Keratinocyte (primary cell): ENCODE results near the gene FLII. TPM values are rescaled to one million over a fixed set of nuclear protein-coding genes. Genes with fewer than 3 reads are reported as not detected.

Experiments used
- DNase-seq: peaks from one replicate; pipeline ENCODE4 v3.0.0-alpha.2; 2011; ENCODE audit warnings: low read depth, missing footprints, low spot score
- FAIRE-seq: peaks from 2 replicates; lab custom pipeline; 2011; peaks lifted over from hg19 to GRCh38; lab: Jason Lieb, UNC
- H2AFZ ChIP-seq: 2 replicates; pipeline ENCODE4 v1.6.0; 2012; ENCODE audit warnings: low read length, control low read depth, inconsistent platforms; ENCODE audit not compliant: control insufficient read depth
- H3K27ac ChIP-seq: 2 replicates; pipeline ENCODE4 v1.5.1; 2011; ENCODE audit warnings: low read length; ENCODE audit not compliant: control insufficient read depth, insufficient read depth
- H3K27me3 ChIP-seq: 3 replicates; pipeline ENCODE4 v1.6.0; 2011; ENCODE audit warnings: low read length; ENCODE audit not compliant: control insufficient read depth, insufficient read depth; ENCODE audit errors: extremely low read depth
- H3K36me3 ChIP-seq, 2 experiments: 2 replicates in 1 of 2; 3 replicates in 1 of 2; pipeline ENCODE4 v1.5.1; 2011; ENCODE audit warnings: low read length in 2 of 2, mild to moderate bottlenecking in 1 of 2; ENCODE audit not compliant: control insufficient read depth in 2 of 2, insufficient read depth in 2 of 2; ENCODE audit errors: extremely low read depth in 1 of 2
- H3K4me1 ChIP-seq: 3 replicates; pipeline ENCODE4 v1.5.1; 2011; ENCODE audit warnings: low read length; ENCODE audit not compliant: control insufficient read depth, insufficient read depth; ENCODE audit errors: extremely low read depth
- H3K4me2 ChIP-seq: 3 replicates; pipeline ENCODE4 v1.6.0; 2011; ENCODE audit warnings: low read depth, low read length; ENCODE audit not compliant: control insufficient read depth, insufficient read depth; ENCODE audit errors: extremely low read depth
- H3K4me3 ChIP-seq, 3 experiments: fragments of 200-600 bp in 1 of 3; sonication (generic) in 1 of 3; 2 replicates in 2 of 3; 3 replicates in 1 of 3; pipeline ENCODE4 v1.5.1; 2011 to 2016; ENCODE audit warnings: low read length in 3 of 3, mild to moderate bottlenecking in 3 of 3, control low read depth in 2 of 3, inconsistent platforms in 1 of 3, low read depth in 1 of 3, mixed read lengths in 1 of 3, mixed run types in 1 of 3, moderate library complexity in 1 of 3; ENCODE audit not compliant: control insufficient read depth in 2 of 3, insufficient read depth in 2 of 3; ENCODE audit errors: extremely low read depth in 1 of 3
- H3K79me2 ChIP-seq: 2 replicates; pipeline ENCODE4 v1.6.0; 2012; ENCODE audit warnings: low read length; ENCODE audit not compliant: control insufficient read depth, insufficient read depth
- H3K9ac ChIP-seq: 3 replicates; pipeline ENCODE4 v1.6.0; 2011; ENCODE audit warnings: low read length; ENCODE audit not compliant: control insufficient read depth, insufficient read depth; ENCODE audit errors: extremely low read depth
- H3K9me1 ChIP-seq: 3 replicates; pipeline ENCODE4 v1.6.0; 2011; ENCODE audit warnings: low read length; ENCODE audit not compliant: control insufficient read depth, insufficient read depth; ENCODE audit errors: extremely low read depth
- H3K9me3 ChIP-seq: 2 replicates; pipeline ENCODE4 v1.5.1; 2012; ENCODE audit warnings: low read depth, low read length; ENCODE audit not compliant: control insufficient read depth
- H4K20me1 ChIP-seq: 3 replicates; pipeline ENCODE4 v1.6.0; 2011; ENCODE audit warnings: low read length; ENCODE audit not compliant: control insufficient read depth, insufficient read depth; ENCODE audit errors: extremely low read depth
- CTCF ChIP-seq, 3 experiments: IDR thresholded peaks in 1 of 3; conservative IDR thresholded peaks in 1 of 3; optimal IDR thresholded peaks in 1 of 3; 2 replicates in 2 of 3; 3 replicates in 1 of 3; pipeline versions ENCODE3 to v1.5.1; 2011; ENCODE audit warnings: low read length in 3 of 3, mild to moderate bottlenecking in 3 of 3, moderate library complexity in 2 of 3, control low read depth in 1 of 3, inconsistent platforms in 1 of 3; ENCODE audit not compliant: insufficient read depth in 2 of 3; ENCODE audit errors: extremely low read depth in 1 of 3
- EZH2 ChIP-seq: IDR thresholded peaks from one replicate; pipeline ENCODE4 v1.6.1; 2012; ENCODE audit warnings: inconsistent platforms, mild to moderate bottlenecking, low read length, moderate library complexity
- dilution Hi-C: fragments of 300-500 bp; cut with MboI; formaldehyde crosslinking; loops from one replicate; pipeline ENCODE4 v1.7.0; 2020; ENCODE audit warnings: low sequenced_read_pairs; ENCODE audit not compliant: extremely low pct_ligation_motif_present
- polyA plus RNA-seq, 5 experiments: library from polyadenylated mRNA; depleted of rRNA in 3 of 5; stranded (reverse) in 3 of 5; stranded (forward) in 1 of 5; unstranded in 1 of 5; fragments of >200 nt; gene quantifications; 1 replicate in 1 of 5; 2 replicates in 3 of 5; 3 replicates in 1 of 5; pipeline versions ENCODE4 v1.2.1 to v1.2.3, GENCODE V29; 2011 to 2012; ENCODE audit warnings: missing spikeins in 2 of 5, low read depth in 1 of 5, low replicate concordance in 1 of 5

Gene FLII
- polyA plus RNA-seq, 1 donor (not counting 4 experiments of a cell fraction or from before 2014, with no cell fraction given) = 376 TPM

GRCh38 chr17:18281788-18282187 lies 23.2 kb upstream of the FLII start:
- TF ChIP-seq CTCF (optimal IDR thresholded peaks at IDR 0.05 in 1 of 3, IDR thresholded peaks at IDR 0.05 in 1 of 3, conservative IDR thresholded peaks at IDR 0.05 in 1 of 3; ENCODE audit: extremely low read depth in 1 of 3, insufficient read depth in 2 of 3, low read length in 3 of 3) = no peak
- TF ChIP-seq EZH2 = no peak
- Histone ChIP-seq H2AFZ (no peak overlapping the region), H3K9me3 (no peaks in the 10 kb centered on the region), H3K4me2 (no peak overlapping the region), H3K36me3 (peaks cover 28 to 40% of the 10 kb centered on the region in 2 experiments), H4K20me1 (no peaks in the 10 kb centered on the region), H3K9me1 (no peaks in the 10 kb centered on the region), H3K79me2 (no peaks in the 10 kb centered on the region), H3K9ac (no peak overlapping the region), H3K4me3 (no peak overlapping the region), H3K4me1 (no peaks in the 10 kb centered on the region), H3K27me3 (no peaks in the 10 kb centered on the region), H3K27ac (no peak overlapping the region)
- DNase-seq = no peak
- dilution Hi-C loops = no loop called here
- no peak for FAIRE-seq

GRCh38 chr17:18280766-18281371 lies 22.3 kb upstream of the FLII start:
- Histone ChIP-seq H3K4me1 (no peaks in the 10 kb centered on the region), H3K9me1 (no peaks in the 10 kb centered on the region), H3K27me3 (no peaks in the 10 kb centered on the region), H2AFZ (no peak overlapping the region), H3K4me3 (no peak overlapping the region), H3K4me2 (no peak overlapping the region), H3K79me2 (no peaks in the 10 kb centered on the region), H3K9me3 (no peaks in the 10 kb centered on the region), H3K36me3 (peaks cover 37 to 48% of the 10 kb centered on the region in 2 experiments), H3K27ac (no peak overlapping the region), H3K9ac (no peak overlapping the region), H4K20me1 (no peaks in the 10 kb centered on the region)
- FAIRE-seq = no peak
- no peak for DNase-seq
- dilution Hi-C loops = no loop called here
- TF ChIP-seq EZH2 (no peak), CTCF (optimal IDR thresholded peaks at IDR 0.05 in 1 of 3, IDR thresholded peaks at IDR 0.05 in 1 of 3, conservative IDR thresholded peaks at IDR 0.05 in 1 of 3; ENCODE audit: extremely low read depth in 1 of 3, insufficient read depth in 2 of 3, low read length in 3 of 3) (no peak)
